Hematopoietic multipotent progenitor cell (in vitro differentiated cells): ENCODE measurements around the gene FBXO39. TPM values are rescaled to one million over a fixed set of nuclear protein-coding genes. Genes with fewer than 3 reads are reported as not detected.
"Not testable (repeated sequence)": the region's sequence is repeated elsewhere in the genome, so short reads cannot be mapped to it uniquely, and the experiment has no call there.

Source experiments
- DNase-seq, 3 donors: peaks; one replicate each; pipeline ENCODE4 v3.0.0-alpha.2; 2011 to 2015; ENCODE audit warnings: low read depth in 2 of 3, low spot score in 2 of 3
- total RNA-seq: library from RNA; depleted of rRNA; stranded (reverse); fragments of >200 nt; gene quantifications from one replicate; pipeline ENCODE4 v1.2.3, GENCODE V29; 2012

FBXO39 gene
- 0.81 TPM for total RNA-seq

DNA sequence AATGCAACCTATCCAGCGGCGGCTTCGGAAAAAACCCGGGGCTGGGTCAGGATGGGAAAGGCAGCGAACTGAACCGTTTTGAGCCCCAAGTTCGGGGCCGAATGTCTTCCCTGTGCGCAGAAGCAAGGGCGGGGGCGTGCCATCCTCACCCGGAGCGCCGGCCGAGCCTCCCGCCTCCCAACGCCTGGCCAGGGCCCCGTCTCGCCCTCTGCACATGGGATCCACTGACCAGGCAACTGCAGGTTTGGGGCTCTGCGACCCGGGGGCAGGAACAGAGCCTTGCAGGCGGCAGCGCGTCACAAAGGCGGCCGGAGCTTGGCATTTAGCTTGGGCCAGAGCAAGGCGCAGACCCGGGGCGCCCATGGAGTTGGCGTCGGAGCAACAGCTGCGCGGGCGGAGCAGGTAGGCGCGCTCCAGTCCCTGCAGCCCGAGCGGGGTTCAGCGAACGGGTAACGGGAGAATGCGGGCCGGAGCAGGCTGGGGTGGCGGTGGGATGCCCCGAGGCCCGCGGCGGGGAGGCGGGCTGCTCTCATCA lies at the start of gene FBXO39:
FBXO39 (plus strand) TSS at position 345 of the 535 bp plus-strand sequence. CDS start 3,654 bp downstream, outside the sequence.
- no peak for DNase-seq

DNA sequence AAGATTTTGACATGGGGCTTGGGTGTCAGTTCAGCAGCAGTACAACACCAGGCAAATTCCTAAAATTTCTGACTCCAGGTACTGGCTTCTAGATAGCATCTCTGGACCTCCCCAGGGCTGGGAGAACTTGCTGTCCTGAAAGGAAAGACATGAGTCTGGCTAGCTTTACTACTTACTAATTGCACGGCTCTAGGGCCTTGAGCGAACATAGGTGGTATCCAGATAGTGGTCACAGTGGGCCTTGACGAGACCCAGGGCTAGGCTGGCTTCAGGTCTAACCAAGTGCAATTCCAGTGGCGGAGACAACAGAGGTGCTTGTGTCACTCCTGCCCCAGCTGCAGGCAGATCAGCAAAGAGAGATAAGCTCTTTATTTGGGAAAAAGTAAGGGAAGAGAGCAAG lies 46.5 kb upstream of the FBXO39 start:
- no peak for DNase-seq

DNA sequence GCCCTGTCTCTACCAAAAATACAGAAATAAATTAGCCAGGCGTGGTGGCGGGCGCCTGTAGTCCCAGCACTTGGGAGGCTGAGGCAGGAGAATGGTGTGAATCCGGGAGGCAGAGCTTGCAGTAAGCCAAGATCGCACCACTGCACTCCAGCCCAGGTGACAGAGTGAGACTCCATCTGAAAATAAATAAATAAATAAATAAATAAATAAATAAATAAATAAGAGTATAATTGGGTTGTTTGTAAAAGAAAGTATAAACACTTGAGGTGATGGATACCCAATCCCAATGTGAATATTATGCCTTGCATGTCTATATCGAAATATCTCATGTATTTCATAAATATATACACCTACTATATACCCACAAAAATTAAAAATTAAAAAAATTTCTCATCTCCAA lies 29.4 kb upstream of the FBXO39 start:
- not testable (repeated sequence) for DNase-seq

DNA sequence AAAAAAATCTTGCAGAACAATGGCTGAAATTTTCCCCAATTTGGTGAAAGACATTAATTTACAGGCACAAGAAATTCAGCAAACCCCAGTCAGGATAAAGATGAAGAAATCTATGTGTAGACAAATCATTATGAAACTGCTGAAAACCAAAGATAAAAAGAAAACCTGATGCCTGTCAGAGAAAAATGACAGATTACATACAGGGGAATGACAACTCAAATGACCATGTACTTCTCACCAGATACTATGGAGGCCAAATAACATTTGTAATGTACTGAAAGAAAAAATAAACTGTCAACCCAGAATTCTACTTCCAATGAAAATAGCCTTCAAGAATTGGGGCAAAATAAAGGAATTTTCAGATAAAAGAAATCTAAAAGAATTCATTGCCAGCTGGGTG lies 27.4 kb upstream of the FBXO39 start:
- DNase-seq, result no peak

DNA sequence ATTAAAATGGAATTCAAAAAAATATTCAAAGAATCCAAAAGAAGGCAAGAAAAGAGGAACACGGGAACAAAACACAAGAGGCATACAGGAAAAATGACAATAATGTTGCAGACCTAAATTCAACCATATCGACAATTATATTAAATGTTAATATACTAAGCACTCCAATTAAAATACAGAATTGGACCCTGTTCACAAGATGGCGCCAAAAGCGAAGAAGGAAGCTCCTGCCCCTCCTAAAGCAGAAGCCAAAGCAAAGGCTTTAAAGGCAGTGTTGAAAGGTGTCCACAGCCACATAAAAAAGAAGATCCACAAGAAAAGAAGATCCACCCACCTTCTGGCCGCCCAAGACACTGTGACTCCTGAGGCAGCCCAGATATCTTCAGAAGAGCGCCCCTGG lies 26.5 kb upstream of the FBXO39 start:
- peak in 1 of 3 donors; percentile 63 for DNase-seq

DNA sequence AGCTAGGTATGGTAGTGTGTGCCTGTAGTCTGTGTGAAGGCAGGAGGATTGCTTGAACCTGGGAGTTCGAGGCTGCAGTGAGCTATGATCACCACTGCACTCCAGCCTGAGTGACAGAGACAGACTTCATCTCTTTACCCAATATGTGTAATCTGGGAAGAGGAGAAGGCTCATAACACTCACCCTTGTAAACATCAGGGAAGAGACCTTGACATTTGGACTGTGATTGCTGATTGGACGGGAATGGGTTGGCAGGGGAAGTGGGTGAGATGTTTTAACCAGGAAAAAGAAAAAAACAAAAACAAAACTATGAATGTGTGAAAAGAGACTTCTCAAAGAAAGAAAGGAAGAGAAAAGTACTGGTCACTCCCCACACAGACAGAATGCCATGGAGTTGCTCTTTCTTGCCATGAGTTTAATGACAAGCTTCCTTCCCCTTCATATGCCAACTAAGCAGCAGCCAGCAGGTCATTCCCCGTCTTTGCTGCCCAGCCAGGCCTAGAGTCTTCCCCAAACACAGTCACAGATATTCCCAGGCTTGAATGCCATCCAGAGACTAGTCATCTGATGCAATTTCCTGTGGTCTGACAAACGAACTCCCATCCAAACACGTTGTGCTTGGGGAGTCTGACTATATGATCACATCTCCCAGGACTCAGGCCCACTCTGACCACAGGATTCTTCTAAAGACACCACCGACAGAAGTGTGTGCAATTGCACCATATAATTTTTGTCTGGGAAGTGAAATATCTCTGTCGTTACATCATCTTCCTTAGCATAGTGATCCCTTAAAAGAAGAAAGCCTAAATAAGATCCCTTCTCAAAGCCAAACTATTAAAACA lies 23.7 kb upstream of the FBXO39 start:
- DNase-seq, result no peak

DNA sequence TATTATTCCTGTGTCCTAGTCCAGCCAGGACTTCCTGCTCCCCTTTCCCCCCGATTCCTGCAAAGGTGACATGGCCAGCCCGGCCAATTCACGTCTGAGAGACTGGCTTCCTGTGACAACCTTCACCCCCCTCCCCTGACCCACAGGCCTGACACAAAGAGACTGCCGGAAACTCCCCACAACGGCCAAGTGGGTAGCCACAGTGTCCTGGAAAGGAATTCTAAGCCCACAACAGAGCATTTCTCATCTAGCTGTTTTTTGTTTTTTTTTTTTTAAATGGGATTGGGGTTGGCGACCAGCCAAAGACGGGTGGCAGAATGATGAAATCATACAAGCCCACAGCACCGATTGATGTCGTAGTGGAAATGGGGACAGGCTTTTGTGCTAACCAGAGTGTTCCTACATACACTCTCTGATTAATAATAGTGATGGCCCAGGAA lies 23.0 kb upstream of the FBXO39 start:
- DNase-seq, result peak; percentile 26 to 77 (median 69)

DNA sequence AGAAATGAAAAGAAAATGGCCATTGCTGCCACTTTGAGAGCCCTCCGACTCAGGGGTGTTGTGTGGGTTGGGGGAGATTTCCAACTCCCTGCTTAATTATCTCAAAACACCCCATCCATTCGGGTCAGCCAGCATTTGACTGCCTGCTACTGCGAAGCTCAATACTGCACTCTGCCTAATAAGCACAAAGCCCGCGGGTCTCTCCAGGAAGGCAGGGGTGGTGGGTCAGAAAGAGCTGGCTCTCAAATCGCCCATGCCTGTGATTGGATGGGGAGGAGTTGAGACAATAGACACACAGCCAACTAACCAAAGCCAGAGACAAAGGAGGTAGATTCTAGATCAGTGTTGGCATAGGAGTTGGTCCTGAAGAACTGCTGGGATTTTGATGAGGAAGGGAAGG lies 22.5 kb upstream of the FBXO39 start:
- no peak for DNase-seq

DNA sequence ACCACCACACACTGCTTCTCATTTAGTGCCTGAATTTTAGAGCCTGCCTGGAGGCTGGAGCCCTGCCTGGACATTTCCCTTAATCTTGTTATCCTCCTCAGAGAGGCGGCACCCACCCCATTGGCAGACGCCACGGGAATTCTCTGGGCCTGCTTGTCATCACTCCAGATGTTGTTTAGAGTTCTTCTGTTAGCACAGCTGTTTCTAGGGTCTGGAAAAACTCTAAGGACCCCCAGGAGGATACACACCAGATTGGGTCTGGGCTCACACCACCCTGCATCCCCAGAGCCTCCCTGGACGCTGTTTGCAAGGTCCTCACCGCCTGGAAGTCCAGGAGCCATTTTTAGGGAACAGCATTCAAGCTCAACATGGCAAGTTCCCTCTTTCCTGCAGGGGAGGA lies 20.7 kb upstream of the FBXO39 start:
- no peak for DNase-seq

DNA sequence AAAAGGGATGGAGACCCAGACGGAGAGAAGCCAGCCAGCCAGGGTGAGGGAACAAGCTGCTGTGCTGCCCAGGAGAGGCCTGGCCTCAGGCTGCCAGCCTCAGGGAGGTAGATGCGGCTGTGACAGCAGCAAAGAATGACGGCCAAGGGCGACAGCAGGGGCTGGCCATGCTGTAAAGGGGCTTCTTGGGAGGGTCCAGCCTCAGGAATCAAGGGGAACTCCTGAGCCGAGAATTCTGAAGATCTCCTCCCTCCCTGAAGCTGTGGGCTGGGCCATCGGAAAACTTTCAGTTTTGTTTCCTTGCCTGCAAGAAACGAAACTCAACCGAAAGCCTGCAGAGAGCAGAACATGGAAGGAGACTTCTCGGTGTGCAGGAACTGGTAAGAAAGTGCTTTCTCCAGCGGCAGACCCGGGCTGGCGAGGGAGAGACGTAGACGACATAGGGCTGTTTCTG lies 20.3 kb upstream of the FBXO39 start, which contains the start of gene XAF1:
XAF1 (plus strand) TSS at position 316 of the 454 bp plus-strand sequence; CDS start at position 349, 33 bp downstream.
- DNase-seq, result peak in 2 of 3 donors; percentile 66 to 73

DNA sequence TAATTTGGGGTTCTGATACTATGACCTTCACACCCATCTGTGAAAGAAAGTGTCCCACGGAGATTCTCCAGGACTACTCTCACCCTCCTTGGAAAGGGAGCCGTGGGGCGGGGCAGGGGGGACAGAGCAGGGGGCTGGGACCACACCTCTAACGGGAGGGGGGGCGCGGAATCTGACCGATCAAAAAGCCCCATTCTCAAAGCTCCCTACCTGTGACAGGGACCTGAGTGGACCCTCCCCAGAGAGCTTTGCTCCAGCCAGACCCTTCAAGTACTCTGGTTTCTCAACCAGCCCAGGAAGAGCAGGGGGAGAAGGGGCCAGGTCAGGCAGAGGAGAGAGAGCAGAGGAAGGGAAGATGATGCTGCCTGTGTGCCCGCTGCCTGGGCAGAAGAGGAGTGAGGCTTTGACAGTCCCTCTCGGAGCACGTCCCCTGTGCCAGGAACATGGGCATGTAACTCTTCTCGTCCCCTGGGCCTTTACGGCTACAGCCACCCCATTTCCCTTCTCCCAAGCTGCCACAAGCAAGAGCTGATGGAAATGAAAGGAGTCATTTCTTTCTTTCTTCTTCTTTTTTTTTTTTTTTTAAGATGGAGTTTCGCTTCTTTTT lies 19.5 kb upstream of the FBXO39 start:
- DNase-seq, result no peak

DNA sequence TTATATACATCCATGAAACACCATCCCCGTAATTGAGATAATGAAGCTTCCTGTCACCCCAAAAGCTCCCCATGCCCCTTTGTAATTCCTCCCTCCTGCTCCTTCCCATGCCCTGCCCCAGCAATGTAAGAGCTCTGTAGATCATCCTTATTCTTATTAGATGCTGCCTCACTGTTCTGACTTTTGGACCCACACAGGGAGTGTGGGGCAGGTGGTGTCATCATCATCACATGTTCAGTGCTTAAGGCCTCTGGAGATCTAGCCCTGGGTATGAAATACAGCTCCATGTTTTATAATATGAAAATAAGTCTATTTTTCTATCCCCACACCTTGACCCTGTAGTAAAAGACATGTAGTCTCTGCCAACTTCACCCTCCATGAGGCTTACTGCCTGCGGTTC lies 18.3 kb upstream of the FBXO39 start:
- DNase-seq, result no peak

DNA sequence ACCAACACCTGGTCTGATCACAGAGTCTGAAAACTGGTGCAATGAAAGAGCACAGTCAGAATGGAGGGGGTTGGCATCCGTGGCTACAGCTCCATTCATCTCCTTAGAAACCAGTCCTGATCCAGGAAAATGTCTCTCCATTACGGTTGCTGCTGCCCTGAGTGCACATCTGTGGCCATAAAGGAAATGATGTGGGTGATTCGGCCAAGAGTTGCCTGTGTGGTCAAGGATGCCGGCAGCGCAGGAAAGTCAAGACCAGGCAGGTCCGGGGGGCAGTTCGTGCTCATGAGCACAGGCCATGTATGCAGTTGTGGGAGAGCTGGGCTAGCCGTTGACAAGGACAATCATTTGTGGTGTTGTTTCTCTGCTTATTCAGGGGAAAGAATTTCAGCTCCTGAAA lies 14.2 kb upstream of the FBXO39 start:
- no peak for DNase-seq

DNA sequence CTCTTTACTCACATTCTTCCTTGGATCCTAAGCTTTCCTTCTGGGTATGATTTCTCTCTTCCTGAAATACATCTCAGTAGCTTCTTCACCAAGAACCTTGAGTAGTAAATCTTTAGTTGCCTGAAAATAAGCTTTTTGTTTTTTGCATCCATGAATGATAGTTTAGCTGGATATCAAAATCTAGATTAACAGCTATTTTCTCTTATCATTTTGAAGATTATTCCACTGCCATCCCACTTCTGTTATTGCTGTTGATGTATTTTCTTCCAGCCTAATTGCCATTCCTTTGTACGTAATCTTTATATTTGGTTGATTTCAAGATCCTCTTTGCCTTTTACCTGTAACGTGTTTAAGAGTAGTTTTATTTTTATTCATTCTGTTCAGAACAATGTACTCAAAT lies 7.6 kb upstream of the FBXO39 start:
- DNase-seq, result no peak

DNA sequence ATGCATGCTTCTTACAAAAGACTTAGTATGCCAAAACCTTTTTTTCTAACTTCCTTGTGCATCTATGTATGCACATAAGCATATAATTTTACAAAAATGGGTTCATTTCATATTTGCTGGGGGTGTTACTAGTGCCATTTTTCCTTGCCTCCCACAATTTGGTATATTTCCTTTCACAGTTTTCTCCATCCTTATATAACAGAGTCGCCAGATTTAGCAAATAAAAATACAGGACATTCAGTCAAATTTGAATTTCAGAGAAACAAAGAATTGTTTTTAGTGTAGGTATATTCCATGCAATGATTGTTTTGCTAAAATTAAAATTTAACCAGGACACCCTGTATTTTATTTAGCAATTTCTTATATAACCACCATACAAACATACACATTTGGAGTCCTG lies 4.0 kb upstream of the FBXO39 start:
- DNase-seq, result no peak

DNA sequence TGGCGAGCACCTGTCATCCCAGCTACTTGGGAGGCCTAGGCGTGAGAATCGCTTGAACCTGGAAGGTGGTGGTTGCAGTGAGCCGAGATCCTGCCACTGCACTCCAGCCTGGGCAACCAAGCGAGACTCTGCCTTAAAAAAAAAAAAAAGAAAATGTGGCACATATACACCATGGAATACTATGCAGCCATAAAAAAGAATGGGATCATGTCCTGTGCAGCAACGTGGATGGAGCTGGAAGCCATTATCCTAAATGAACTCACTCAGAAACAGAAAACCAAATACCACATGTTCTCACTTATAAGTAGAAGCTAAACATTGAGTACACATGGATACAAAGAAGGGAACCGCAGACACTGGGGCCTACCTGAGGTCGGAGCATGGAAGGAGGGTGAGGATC lies 1.1 kb upstream of the FBXO39 start:
- not testable (repeated sequence) for DNase-seq

DNA sequence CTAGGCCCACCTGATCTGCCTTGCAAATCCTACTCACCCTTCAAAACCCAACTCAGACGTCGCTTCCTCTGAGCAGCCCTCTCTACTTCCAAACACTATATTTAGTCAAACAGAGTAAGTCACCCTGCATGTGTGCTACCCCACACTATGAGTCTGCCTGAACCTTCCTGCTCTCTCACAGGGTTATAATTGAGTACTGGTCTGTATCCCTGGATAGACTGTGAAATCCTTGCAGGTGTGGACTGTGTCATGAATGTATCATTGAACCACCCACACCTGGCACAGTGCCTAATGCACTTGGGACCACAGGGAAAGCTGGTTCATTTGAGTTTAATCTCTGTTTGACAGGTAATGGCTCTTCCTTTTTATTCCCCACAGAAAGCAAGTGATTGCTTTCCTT lies 3.4 kb downstream of the FBXO39 start:
- no peak for DNase-seq

DNA sequence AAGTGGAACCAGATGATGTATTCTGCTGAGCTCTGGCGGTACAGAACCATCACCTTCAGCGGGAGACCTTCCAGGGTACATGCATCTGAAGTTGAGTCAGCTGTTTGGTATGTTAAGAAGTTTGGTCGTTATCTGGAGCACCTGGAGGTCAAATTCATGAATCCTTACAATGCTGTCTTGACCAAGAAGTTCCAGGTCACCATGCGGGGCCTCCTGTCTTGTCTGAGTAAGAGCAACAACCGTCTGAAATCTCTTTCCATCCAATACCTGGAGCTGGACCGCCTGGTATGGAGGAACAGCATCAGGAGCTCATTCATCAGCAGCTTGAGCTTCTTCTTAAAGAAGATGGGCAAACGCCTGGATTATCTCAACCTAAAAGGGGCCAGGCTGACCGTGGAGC lies 4.0 kb downstream of the FBXO39 start:
- DNase-seq, result no peak

DNA sequence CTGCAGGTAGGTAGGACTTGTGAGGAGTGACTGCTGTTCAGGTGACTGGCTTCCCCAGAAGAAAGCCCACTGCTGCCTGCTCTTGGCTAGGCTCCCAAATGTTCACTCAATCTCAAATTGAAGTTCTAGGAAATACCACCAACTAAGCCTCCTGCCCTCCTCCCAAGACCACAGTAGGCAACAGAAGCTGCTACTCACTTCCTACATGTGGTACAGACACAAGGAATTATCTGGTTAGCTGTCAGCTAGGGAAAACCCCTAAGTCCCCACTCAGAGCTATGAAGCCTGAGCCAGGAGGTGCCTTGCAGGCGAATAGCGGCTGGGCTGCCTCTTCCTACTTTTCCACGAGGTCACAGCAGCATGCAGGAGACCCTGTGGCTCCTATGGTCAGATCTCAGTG lies 4.9 kb downstream of the FBXO39 start:
- DNase-seq, result peak in 2 of 3 donors; percentile 48 to 52

DNA sequence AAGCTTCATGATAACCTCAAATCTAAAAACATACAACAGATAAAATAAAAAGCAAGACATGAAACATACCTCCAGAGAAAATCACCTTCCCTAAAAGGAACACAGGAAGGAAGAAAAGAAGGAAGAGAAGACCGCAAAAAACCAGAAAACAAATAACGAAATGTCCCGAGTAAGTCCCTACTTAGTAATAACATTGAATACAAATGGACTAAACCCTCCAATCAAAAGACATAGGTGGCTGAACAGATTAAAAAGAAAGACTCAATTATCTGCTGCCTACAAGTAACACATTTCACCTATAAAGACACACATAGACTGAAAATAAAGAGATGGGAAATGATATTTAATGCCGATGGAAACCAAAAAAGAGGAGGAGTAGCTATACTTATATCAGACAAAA lies 6.2 kb downstream of the FBXO39 start:
- DNase-seq, result no peak

DNA sequence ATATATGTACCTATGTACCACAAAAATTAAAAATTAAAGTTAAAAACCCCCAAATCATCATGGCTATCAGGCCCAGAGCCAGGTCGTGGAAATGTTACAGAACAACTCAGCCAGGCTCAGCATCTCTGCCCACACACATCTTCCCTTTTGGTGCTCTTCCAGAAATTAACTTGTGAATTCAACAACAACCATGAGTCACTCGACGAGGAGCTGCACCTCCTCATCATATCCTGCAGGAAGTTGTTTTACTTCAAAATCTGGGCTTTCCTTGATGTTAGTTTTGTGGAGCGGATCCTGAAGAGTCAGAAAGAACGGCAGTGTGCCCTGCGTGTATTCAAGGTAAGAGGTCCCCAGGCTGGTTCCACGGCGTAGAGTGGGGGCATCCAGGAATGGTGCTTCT lies 10.6 kb downstream of the FBXO39 start:
- peak in 1 of 3 donors; percentile 12 for DNase-seq
